ENCODE measurements around the gene RECK.

Gene RECK

GRCh38 chr9:36162211-36162738, 125.6 kb downstream of the RECK start:
- Mint-ChIP-seq H3K9me3 (no peaks in the 10 kb centered on the region), H3K27me3 (no peaks in the 10 kb centered on the region), H3K4me3 (no peak overlapping the region), H3K27ac (no peak overlapping the region), H3K36me3 (peaks cover 9% of the 10 kb centered on the region), H3K4me1 (no peaks in the 10 kb centered on the region)
- DNase-seq (ENCODE audit: low spot score in 2 of 2): no peak
- no peak for ATAC-seq (ENCODE audit: low read depth)

- no peaks in the 10 kb centered on the region for H3K27me3 Mint-ChIP-seq
- ATAC-seq (ENCODE audit: low read depth) (no peak), DNase-seq (ENCODE audit: low spot score in 2 of 2) (no peak)
- no peaks in the 10 kb centered on the region for H3K4me1 Mint-ChIP-seq
- H3K4me3 Mint-ChIP-seq: no peak overlapping the region
- H3K36me3 Mint-ChIP-seq: peaks cover 9% of the 10 kb centered on the region
- no peaks in the 10 kb centered on the region for H3K9me3 Mint-ChIP-seq
- H3K27ac Mint-ChIP-seq: no peak overlapping the region
These were observed 126.5 kb downstream of the RECK start for GRCh38 chr9:36163049-36163785.

GRCh38 chr9:36163786-36164170, 127.1 kb downstream of the RECK start:
- no peaks in the 10 kb centered on the region for H3K27me3 Mint-ChIP-seq
- no peaks in the 10 kb centered on the region for H3K4me1 Mint-ChIP-seq
- H3K36me3 Mint-ChIP-seq: peaks cover 9% of the 10 kb centered on the region
- H3K9me3 Mint-ChIP-seq: no peaks in the 10 kb centered on the region
- no peak overlapping the region for H3K4me3 Mint-ChIP-seq
- ATAC-seq (ENCODE audit: low read depth): no peak
- DNase-seq (ENCODE audit: low spot score in 2 of 2): no peak
- H3K27ac Mint-ChIP-seq: no peak overlapping the region

GRCh38 chr9:36164372-36164771, 127.7 kb downstream of the RECK start:
- Mint-ChIP-seq H3K36me3 (peaks cover 6% of the 10 kb centered on the region), H3K27ac (no peak overlapping the region), H3K4me3 (no peak overlapping the region), H3K4me1 (no peaks in the 10 kb centered on the region), H3K9me3 (no peaks in the 10 kb centered on the region), H3K27me3 (no peaks in the 10 kb centered on the region)
- DNase-seq (ENCODE audit: low spot score in 2 of 2) (no peak), ATAC-seq (ENCODE audit: low read depth) (no peak)

GRCh38 chr9:36164989-36165388, 128.3 kb downstream of the RECK start:
- peaks cover 4% of the 10 kb centered on the region for H3K36me3 Mint-ChIP-seq
- no peaks in the 10 kb centered on the region for H3K27me3 Mint-ChIP-seq
- no peaks in the 10 kb centered on the region for H3K4me1 Mint-ChIP-seq
- no peaks in the 10 kb centered on the region for H3K9me3 Mint-ChIP-seq
- DNase-seq (ENCODE audit: low spot score in 2 of 2) (no peak), ATAC-seq (ENCODE audit: low read depth) (no peak)
- H3K27ac Mint-ChIP-seq: no peak overlapping the region
- H3K4me3 Mint-ChIP-seq: peak overlapping the region; percentile 59

GRCh38 chr9:36165826-36166167, 129.1 kb downstream of the RECK start:
- H3K36me3 Mint-ChIP-seq: peaks cover 1% of the 10 kb centered on the region
- H3K4me1 Mint-ChIP-seq: no peaks in the 10 kb centered on the region
- H3K27me3 Mint-ChIP-seq: no peaks in the 10 kb centered on the region
- ATAC-seq (ENCODE audit: low read depth) (no peak), DNase-seq (ENCODE audit: low spot score in 2 of 2) (no peak)
- peak overlapping the region; percentile 37 for H3K4me3 Mint-ChIP-seq
- no peak overlapping the region for H3K27ac Mint-ChIP-seq
- no peaks in the 10 kb centered on the region for H3K9me3 Mint-ChIP-seq

GRCh38 chr9:36166168-36166927, 129.6 kb downstream of the RECK start:
- Mint-ChIP-seq H3K9me3 (no peaks in the 10 kb centered on the region), H3K36me3 (no peaks in the 10 kb centered on the region), H3K4me1 (no peaks in the 10 kb centered on the region), H3K4me3 (peak overlapping the region; percentile 85), H3K27me3 (no peaks in the 10 kb centered on the region), H3K27ac (no peak overlapping the region)
- DNase-seq (ENCODE audit: low spot score in 2 of 2) (peak; percentile 88 to 95), ATAC-seq (ENCODE audit: low read depth) (peak; percentile 96)

GRCh38 chr9:36169166-36169565, 132.5 kb downstream of the RECK start, which contains the start of gene CCIN:
CCIN (plus strand) TSS chr9:36169388; CDS start chr9:36169503, 115 bp downstream.
- no peaks in the 10 kb centered on the region for H3K9me3 Mint-ChIP-seq

GRCh38 chr9:36169708-36170107, 133.0 kb downstream of the RECK start:
- no peaks in the 10 kb centered on the region for H3K4me1 Mint-ChIP-seq
- no peak overlapping the region for H3K4me3 Mint-ChIP-seq
- H3K36me3 Mint-ChIP-seq: no peaks in the 10 kb centered on the region
- no peaks in the 10 kb centered on the region for H3K9me3 Mint-ChIP-seq
- no peak overlapping the region for H3K27ac Mint-ChIP-seq
- H3K27me3 Mint-ChIP-seq: peaks cover 5% of the 10 kb centered on the region
- ATAC-seq (ENCODE audit: low read depth) (no peak), DNase-seq (ENCODE audit: low spot score in 2 of 2) (no peak)

More at GRCh38 chr9:36169166-36169565, 132.5 kb downstream of the RECK start, which contains the start of gene CCIN:
- Mint-ChIP-seq H3K36me3 (no peaks in the 10 kb centered on the region), H3K27ac (no peak within 1 kb of the TSS), H3K4me1 (no peaks in the 10 kb centered on the region), H3K27me3 (peaks cover 5% of the 10 kb centered on the region), H3K4me3 (no peak within 1 kb of the TSS)
- DNase-seq (ENCODE audit: low spot score in 2 of 2) (no peak), ATAC-seq (ENCODE audit: low read depth) (no peak)

GRCh38 chr9:36170531-36170930, 133.8 kb downstream of the RECK start:
- Mint-ChIP-seq H3K27ac (no peak overlapping the region), H3K36me3 (no peaks in the 10 kb centered on the region), H3K9me3 (no peaks in the 10 kb centered on the region), H3K27me3 (peaks cover 5% of the 10 kb centered on the region), H3K4me3 (no peak overlapping the region), H3K4me1 (no peaks in the 10 kb centered on the region)
- DNase-seq (ENCODE audit: low spot score in 2 of 2) (no peak), ATAC-seq (ENCODE audit: low read depth) (no peak)

GRCh38 chr9:36173861-36174260, 137.1 kb downstream of the RECK start:
- no peak overlapping the region for H3K4me3 Mint-ChIP-seq
- H3K4me1 Mint-ChIP-seq: no peaks in the 10 kb centered on the region
- no peak for DNase-seq (ENCODE audit: low spot score in 2 of 2)
- no peak overlapping the region for H3K27ac Mint-ChIP-seq
- no peak for ATAC-seq (ENCODE audit: low read depth)
- no peaks in the 10 kb centered on the region for H3K36me3 Mint-ChIP-seq
- no peaks in the 10 kb centered on the region for H3K9me3 Mint-ChIP-seq
- peaks cover 5% of the 10 kb centered on the region for H3K27me3 Mint-ChIP-seq

Data from memory B cell (primary cell).